GM12801 (cell line): ENCODE measurements around the gene CPLX3.

Experiments used
- CTCF ChIP-seq: IDR thresholded peaks from one replicate; pipeline ENCODE4 v1.5.1; 2011; ENCODE audit warnings: control low read depth; ENCODE audit not compliant: insufficient read length; ENCODE audit errors: extremely low read depth

The CPLX3 gene

GRCh38 chr15:74833376-74834107 lies 7.1 kb downstream of the CPLX3 start:
- no peak for TF ChIP-seq CTCF

- TF ChIP-seq CTCF, result no peak
These were observed 8.9 kb downstream of the CPLX3 start for GRCh38 chr15:74835312-74835823.

GRCh38 chr15:74836846-74837245 lies 10.4 kb downstream of the CPLX3 start:
- TF ChIP-seq CTCF, result no peak

DNA sequence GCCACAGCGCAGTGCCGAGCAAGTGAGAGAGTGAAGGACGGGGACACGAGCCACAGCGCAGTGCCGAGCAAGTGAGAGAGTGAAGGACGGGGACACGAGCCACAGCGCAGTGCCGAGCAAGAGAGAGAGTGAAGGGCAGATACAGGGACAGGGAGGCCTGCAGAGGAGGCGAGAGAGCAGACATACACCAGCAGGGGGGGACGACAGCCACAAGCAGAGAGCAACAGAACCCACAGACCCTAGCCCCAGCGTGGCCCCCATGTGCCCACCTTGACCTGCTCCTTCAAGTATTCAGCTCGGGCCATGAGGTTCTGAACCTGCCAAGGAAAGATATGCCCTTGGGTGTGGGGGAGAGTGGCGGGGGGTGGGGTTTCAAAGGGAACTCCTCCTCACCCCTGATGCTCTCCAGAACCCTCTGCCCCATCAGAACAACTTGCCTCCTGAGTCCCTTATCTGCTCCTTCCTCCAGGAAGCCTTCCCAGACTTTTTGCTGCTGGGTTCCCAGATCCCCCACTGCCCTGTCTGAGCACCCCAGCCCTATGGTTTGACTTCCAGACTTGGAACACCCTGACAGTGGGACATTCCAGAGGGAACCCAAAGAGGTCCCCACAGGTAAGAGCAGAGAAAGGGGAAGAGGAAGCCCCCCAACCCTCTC lies 11.2 kb downstream of the CPLX3 start:
- no peak for TF ChIP-seq CTCF

GRCh38 chr15:74838137-74838516 lies 11.7 kb downstream of the CPLX3 start:
- no peak for TF ChIP-seq CTCF

- TF ChIP-seq CTCF, result no peak
These were observed 12.5 kb downstream of the CPLX3 start for GRCh38 chr15:74838746-74839525.
